H9 (cell line): ENCODE data around the gene MRPS14. TPM values are rescaled to one million over a fixed set of nuclear protein-coding genes. Genes with fewer than 3 reads are reported as not detected.

Experiments used
- DNase-seq: peaks from one replicate; pipeline ENCODE4 v3.0.0-alpha.2; 2017
- H2AFZ ChIP-seq: one replicate; pipeline ENCODE4 v1.6.1; 2013; ENCODE audit warnings: mild to moderate bottlenecking, low read length, control low read depth, moderate library complexity
- H2AK5ac ChIP-seq: 2 replicates; pipeline ENCODE4 v1.6.1; 2013; ENCODE audit warnings: low read length, control low read depth, mixed read lengths; ENCODE audit not compliant: insufficient read length
- H2BK120ac ChIP-seq: one replicate; pipeline ENCODE4 v1.6.1; 2013; ENCODE audit warnings: low read depth, mild to moderate bottlenecking, low read length, control low read depth, inconsistent platforms; ENCODE audit not compliant: poor library complexity, severe bottlenecking
- H2BK12ac ChIP-seq: 2 replicates; pipeline ENCODE4 v1.6.1; 2013; ENCODE audit warnings: low read length, control low read depth, mixed read lengths, low read depth; ENCODE audit not compliant: insufficient read length
- H2BK15ac ChIP-seq: 2 replicates; pipeline ENCODE4 v1.6.1; 2013; ENCODE audit warnings: low read depth, low read length, control low read depth
- H2BK20ac ChIP-seq: one replicate; pipeline ENCODE4 v1.6.1; 2013; ENCODE audit warnings: low read depth, mild to moderate bottlenecking, low read length, control low read depth, inconsistent platforms; ENCODE audit not compliant: poor library complexity, severe bottlenecking
- H2BK5ac ChIP-seq: 2 replicates; pipeline ENCODE4 v1.6.1; 2013; ENCODE audit warnings: low read length, control low read depth, mixed read lengths; ENCODE audit not compliant: insufficient read length
- H3K14ac ChIP-seq: 2 replicates; pipeline ENCODE4 v1.6.1; 2013; ENCODE audit warnings: low read length, control low read depth; ENCODE audit not compliant: insufficient read depth
- H3K18ac ChIP-seq: 2 replicates; pipeline ENCODE4 v1.6.1; 2013; ENCODE audit warnings: low read depth, mild to moderate bottlenecking, mixed read lengths, low read length, control low read depth; ENCODE audit not compliant: insufficient read length
- H3K23ac ChIP-seq: 2 replicates; pipeline ENCODE4 v1.6.1; 2013; ENCODE audit warnings: low read length, control low read depth, mixed read lengths, low read depth; ENCODE audit not compliant: insufficient read length
- H3K23me2 ChIP-seq: 2 replicates; pipeline ENCODE4 v1.6.1; 2013; ENCODE audit warnings: low read depth, mild to moderate bottlenecking, mixed read lengths, low read length, control low read depth; ENCODE audit not compliant: insufficient read length, poor library complexity, severe bottlenecking
- H3K27ac ChIP-seq: 2 replicates; pipeline ENCODE4 v1.5.1; 2013; ENCODE audit warnings: low read length, control low read depth, mixed read lengths, low read depth; ENCODE audit not compliant: insufficient read length
- H3K27me3 ChIP-seq: 2 replicates; pipeline ENCODE4 v1.6.1; 2013; ENCODE audit warnings: low read length, control low read depth, inconsistent platforms; ENCODE audit not compliant: insufficient read depth
- H3K4ac ChIP-seq: 2 replicates; pipeline ENCODE4 v1.6.1; 2013; ENCODE audit warnings: low read depth, mild to moderate bottlenecking, control low read depth, inconsistent platforms, low read length, moderate library complexity
- H3K4me1 ChIP-seq: 2 replicates; pipeline ENCODE4 v1.6.1; 2013; ENCODE audit warnings: low read length, control low read depth, inconsistent platforms; ENCODE audit not compliant: insufficient read depth
- H3K4me2 ChIP-seq: 2 replicates; pipeline ENCODE4 v1.6.1; 2013; ENCODE audit warnings: low read length, control low read depth, mixed read lengths; ENCODE audit not compliant: insufficient read length, insufficient read depth
- H3K56ac ChIP-seq: 2 replicates; pipeline ENCODE4 v1.6.1; 2013; ENCODE audit warnings: low read depth, mild to moderate bottlenecking, mixed read lengths, low read length, control low read depth; ENCODE audit not compliant: insufficient read length
- H3K79me1 ChIP-seq: 2 replicates; pipeline ENCODE4 v1.6.1; 2013; ENCODE audit warnings: low read depth, mild to moderate bottlenecking, moderate library complexity, low read length, control low read depth, inconsistent platforms; ENCODE audit not compliant: insufficient read depth, poor library complexity, severe bottlenecking
- H3K79me2 ChIP-seq: 2 replicates; pipeline ENCODE4 v1.6.1; 2013; ENCODE audit warnings: low read length, control low read depth, inconsistent platforms; ENCODE audit not compliant: insufficient read depth
- H3K9ac ChIP-seq: 2 replicates; pipeline ENCODE4 v1.6.1; 2013; ENCODE audit warnings: low read length, control low read depth, mixed read lengths; ENCODE audit not compliant: insufficient read length; ENCODE audit errors: extremely low read depth
- H3K9me3 ChIP-seq: one replicate; pipeline ENCODE4 v1.6.1; 2013; ENCODE audit warnings: low read depth, low read length, inconsistent platforms; ENCODE audit not compliant: control insufficient read depth
- H3T11ph ChIP-seq: one replicate; pipeline ENCODE4 v1.6.1; 2013; ENCODE audit warnings: mild to moderate bottlenecking, low read length, control low read depth, inconsistent platforms
- H4K20me1 ChIP-seq: one replicate; pipeline ENCODE4 v1.6.1; 2013; ENCODE audit not compliant: control insufficient read depth, insufficient read length, insufficient read depth
- H4K5ac ChIP-seq: 2 replicates; pipeline ENCODE4 v1.6.1; 2013; ENCODE audit warnings: low read depth, mild to moderate bottlenecking, mixed read lengths, low read length, control low read depth; ENCODE audit not compliant: insufficient read length
- H4K8ac ChIP-seq: replicated peaks from 2 replicates; pipeline ENCODE4 v1.6.1; 2013; ENCODE audit warnings: low read length, control low read depth, mixed read lengths, low read depth; ENCODE audit not compliant: insufficient read length
- H4K91ac ChIP-seq: 2 replicates; pipeline ENCODE4 v1.6.1; 2013; ENCODE audit warnings: low read depth, mild to moderate bottlenecking, moderate library complexity, mixed read lengths, low read length, control low read depth; ENCODE audit not compliant: insufficient read length
- H3K27ac Mint-ChIP-seq, 3 experiments: 2 replicates in 2 of 3; 3 replicates in 1 of 3; pipeline ENCODE4 v1.8.0; 2020 to 2021; ENCODE audit warnings: mixed read lengths in 3 of 3, mild to moderate bottlenecking in 1 of 3, moderate library complexity in 1 of 3
- H3K27me3 Mint-ChIP-seq: 2 replicates; pipeline ENCODE4 v1.8.0; 2021; ENCODE audit warnings: low read depth, mild to moderate bottlenecking, moderate library complexity, mixed read lengths
- H3K36me3 Mint-ChIP-seq, 3 experiments: 2 replicates in 2 of 3; 3 replicates in 1 of 3; pipeline ENCODE4 v1.8.0; 2020 to 2021; ENCODE audit warnings: low read depth in 3 of 3, mixed read lengths in 3 of 3; ENCODE audit not compliant: insufficient read depth in 1 of 3
- H3K4me1 Mint-ChIP-seq, 2 experiments: 2 replicates each; pipeline ENCODE4 v1.8.0; 2020; ENCODE audit warnings: mixed read lengths in 2 of 2
- H3K4me3 Mint-ChIP-seq, 2 experiments: 2 replicates in 1 of 2; 3 replicates in 1 of 2; pipeline ENCODE4 v1.8.0; 2020 to 2021; ENCODE audit warnings: mild to moderate bottlenecking in 2 of 2, mixed read lengths in 2 of 2, moderate library complexity in 1 of 2
- H3K9me3 Mint-ChIP-seq, 2 experiments: 2 replicates in 1 of 2; 3 replicates in 1 of 2; pipeline ENCODE4 v1.8.0; 2020; ENCODE audit warnings: mild to moderate bottlenecking in 2 of 2, mixed read lengths in 2 of 2, moderate library complexity in 1 of 2
- WGBS: extraction: QIAGEN DNeasy Blood & Tissue Kit; methylation state at CpG from one replicate; pipeline ENCODE4 v1.1.7; 2013; ENCODE audit warnings: missing lambda C conversion rate, low lambda C conversion rate, mixed read lengths; ENCODE audit not compliant: insufficient read length; ENCODE audit errors: extremely low coverage; 5-methylcytosine and 5-hydroxymethylcytosine counted together
- total RNA-seq: library from RNA; stranded (reverse); gene quantifications from 2 replicates; pipeline ENCODE4 v1.2.1, GENCODE V29; 2021
- TF ChIP-seq, protein P1 (sequence below): fragments of 200-600 bp; sonication (generic); conservative IDR thresholded peaks from 3 replicates; pipeline ENCODE4 v1.8.0; 2021; ENCODE audit warnings: antibody characterized with exemption, mild to moderate bottlenecking

Gene MRPS14
- total RNA-seq, 1 experiment from 2014 or later: 30.6 TPM

GRCh38 chr1:174999216-174999935 lies 23.8 kb downstream of the MRPS14 start:
- Histone ChIP-seq H3K27ac (peak overlapping the region; percentile 89), H3K79me1 (no peaks in the 10 kb centered on the region), H3K79me2 (peaks cover 30% of the 10 kb centered on the region; the same call in 1 of the 2 replicates), H3K4me1 (no peaks in the 10 kb centered on the region), H3K4ac (no peak overlapping the region; the same call in 1 of the 2 replicates), H4K20me1 (no peaks in the 10 kb centered on the region), H3K14ac (peak overlapping the region; percentile 91), H4K5ac (peak overlapping the region; percentile 88), H2BK15ac (no peak overlapping the region), H2BK120ac (peak overlapping the region; percentile 42), H3K56ac (peak overlapping the region; percentile 71), H3K9me3 (no peaks in the 10 kb centered on the region), H2BK12ac (no peak overlapping the region), H3K4me2 (peak overlapping the region; percentile 80), H4K91ac (no peak overlapping the region), H3K18ac (peak overlapping the region; percentile 91), H4K8ac (no peak overlapping the region), H3T11ph (peak overlapping the region; percentile 43), H2BK20ac (no peak overlapping the region), H3K23me2 (peaks cover 5% of the 10 kb centered on the region), H2BK5ac (peak overlapping the region; percentile 80), H2AK5ac (no peak overlapping the region), H3K23ac (no peak overlapping the region), H3K9ac (peak overlapping the region; percentile 93), H3K27me3 (no peaks in the 10 kb centered on the region), H2AFZ (no peak overlapping the region)
- peak; percentile 97 for DNase-seq
- Mint-ChIP-seq H3K36me3 (peaks cover 2 to 8% (median 6%) of the 10 kb centered on the region in 3 experiments; a peak in 6 of 7 replicates), H3K9me3 (no peaks in the 10 kb centered on the region), H3K27me3 (no peaks in the 10 kb centered on the region), H3K27ac (no peak overlapping the region), H3K4me3 (no peak overlapping the region), H3K4me1 (peaks cover 30 to 31% of the 10 kb centered on the region in 2 experiments)
- TF ChIP-seq, protein P1, sequence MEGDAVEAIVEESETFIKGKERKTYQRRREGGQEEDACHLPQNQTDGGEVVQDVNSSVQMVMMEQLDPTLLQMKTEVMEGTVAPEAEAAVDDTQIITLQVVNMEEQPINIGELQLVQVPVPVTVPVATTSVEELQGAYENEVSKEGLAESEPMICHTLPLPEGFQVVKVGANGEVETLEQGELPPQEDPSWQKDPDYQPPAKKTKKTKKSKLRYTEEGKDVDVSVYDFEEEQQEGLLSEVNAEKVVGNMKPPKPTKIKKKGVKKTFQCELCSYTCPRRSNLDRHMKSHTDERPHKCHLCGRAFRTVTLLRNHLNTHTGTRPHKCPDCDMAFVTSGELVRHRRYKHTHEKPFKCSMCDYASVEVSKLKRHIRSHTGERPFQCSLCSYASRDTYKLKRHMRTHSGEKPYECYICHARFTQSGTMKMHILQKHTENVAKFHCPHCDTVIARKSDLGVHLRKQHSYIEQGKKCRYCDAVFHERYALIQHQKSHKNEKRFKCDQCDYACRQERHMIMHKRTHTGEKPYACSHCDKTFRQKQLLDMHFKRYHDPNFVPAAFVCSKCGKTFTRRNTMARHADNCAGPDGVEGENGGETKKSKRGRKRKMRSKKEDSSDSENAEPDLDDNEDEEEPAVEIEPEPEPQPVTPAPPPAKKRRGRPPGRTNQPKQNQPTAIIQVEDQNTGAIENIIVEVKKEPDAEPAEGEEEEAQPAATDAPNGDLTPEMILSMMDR: no peak
- WGBS: no CpG with 5 or more reads among the region's 58 CpGs
